ENCODE data around the gene STH. TPM values are rescaled to one million over a fixed set of nuclear protein-coding genes. Genes with fewer than 3 reads are reported as not detected.

Gene STH
- total and polyA plus RNA-seq, 10 of the 15 experiments (the other 5 are each of a cell fraction or from before 2014, with no cell fraction given) = not detected

- TF ChIP-seq, protein P1, sequence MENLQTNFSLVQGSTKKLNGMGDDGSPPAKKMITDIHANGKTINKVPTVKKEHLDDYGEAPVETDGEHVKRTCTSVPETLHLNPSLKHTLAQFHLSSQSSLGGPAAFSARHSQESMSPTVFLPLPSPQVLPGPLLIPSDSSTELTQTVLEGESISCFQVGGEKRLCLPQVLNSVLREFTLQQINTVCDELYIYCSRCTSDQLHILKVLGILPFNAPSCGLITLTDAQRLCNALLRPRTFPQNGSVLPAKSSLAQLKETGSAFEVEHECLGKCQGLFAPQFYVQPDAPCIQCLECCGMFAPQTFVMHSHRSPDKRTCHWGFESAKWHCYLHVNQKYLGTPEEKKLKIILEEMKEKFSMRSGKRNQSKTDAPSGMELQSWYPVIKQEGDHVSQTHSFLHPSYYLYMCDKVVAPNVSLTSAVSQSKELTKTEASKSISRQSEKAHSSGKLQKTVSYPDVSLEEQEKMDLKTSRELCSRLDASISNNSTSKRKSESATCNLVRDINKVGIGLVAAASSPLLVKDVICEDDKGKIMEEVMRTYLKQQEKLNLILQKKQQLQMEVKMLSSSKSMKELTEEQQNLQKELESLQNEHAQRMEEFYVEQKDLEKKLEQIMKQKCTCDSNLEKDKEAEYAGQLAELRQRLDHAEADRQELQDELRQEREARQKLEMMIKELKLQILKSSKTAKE (IDR thresholded peaks at IDR 0.05; ENCODE audit: low read depth, poor library complexity, severe bottlenecking) = no peak
- TF ChIP-seq ZNF207 (IDR thresholded peaks at IDR 0.05; ENCODE audit: borderline replicate concordance) = no peak
Observed at GRCh38 chr17:45998987-45999899, at the start of gene STH (continued).

GRCh38 chr17:45949755-45950320 is 49.2 kb upstream of the STH start:
- CTCF ChIA-PET = interaction anchor here (0.6 to 1.3 kb wide), 5 partner anchors 9 to 203 kb away, joined by 3 to 5 read pairs (median 3); no protein-coding TSS in a partner anchor
- BruUV-seq (replicated peaks) = no TSS peak
- SMC1A ChIA-PET (ENCODE audit: uncharacterized antibody, unreplicated experiment) = no interaction called here
- Histone ChIP-seq H3K27ac (ENCODE audit: control insufficient read depth, insufficient read depth) (no peak overlapping the region), H3K27me3 (replicated peaks in 1 of 2; ENCODE audit: control insufficient read depth in 2 of 2, insufficient read depth in 2 of 2, low read length in 1 of 2) (peaks cover 0 to 3% of the 10 kb centered on the region in 2 experiments; a peak in 3 of 4 replicates), H2AFZ (ENCODE audit: control insufficient read depth, low read depth, low read length) (no peak overlapping the region), H3K9ac (ENCODE audit: control insufficient read depth, insufficient read depth, low read length) (no peak overlapping the region), H3K79me2 (ENCODE audit: control insufficient read depth, insufficient read depth, low read length) (no peaks in the 10 kb centered on the region), H3K4me1 (ENCODE audit: control insufficient read depth, insufficient read depth, low read length) (no peaks in the 10 kb centered on the region), H3K9me3 (replicated peaks; ENCODE audit: control insufficient read depth, insufficient read depth, low read length) (no peaks in the 10 kb centered on the region), H3K4me2 (ENCODE audit: control insufficient read depth, insufficient read depth) (no peak overlapping the region), H3K36me3 (ENCODE audit: control insufficient read depth in 2 of 2, insufficient read depth in 2 of 2, low read length in 1 of 2) (no peaks in the 10 kb centered on the region), H3K4me3 (no peak overlapping the region), H4K20me1 (ENCODE audit: control insufficient read depth, insufficient read depth) (no peaks in the 10 kb centered on the region)
- intact Hi-C loops (cut with micrococcal nuclease; ENCODE audit: unreplicated experiment) (no loop called here), in situ Hi-C loops (cut with MboI) (no loop called here)
- no peak for DNase-seq (ENCODE audit: low read depth, low spot score)
- no peak for TF ChIP-seq HDAC6 (IDR thresholded peaks at IDR 0.05; ENCODE audit: unreplicated experiment)
- TF ChIP-seq MYC (IDR thresholded peaks at IDR 0.05; ENCODE audit: insufficient read depth, insufficient read length, insufficient replicate concordance, low read length, severe bottlenecking) = no peak
- no peak for TF ChIP-seq EED (IDR thresholded peaks at IDR 0.05; ENCODE audit: low read depth)
- no peak for TF ChIP-seq RAD51 (IDR thresholded peaks at IDR 0.05)
- no peak for TF ChIP-seq E4F1 (IDR thresholded peaks at IDR 0.05; ENCODE audit: borderline replicate concordance, partially characterized antibody)
- TF ChIP-seq RAD21 (IDR thresholded peaks at IDR 0.05; ENCODE audit: insufficient read depth, low read depth, low read length) = no peak
- TF ChIP-seq PAX8 (IDR thresholded peaks at IDR 0.05) = no peak
- no peak for TF ChIP-seq TCF7 (IDR thresholded peaks at IDR 0.05; ENCODE audit: borderline replicate concordance)
- no peak for TF ChIP-seq SREBF2 (IDR thresholded peaks at IDR 0.05; ENCODE audit: low read length)
- TF ChIP-seq YY1 (IDR thresholded peaks at IDR 0.05; ENCODE audit: low read depth, low read length) = no peak
- no peak for TF ChIP-seq NFYB (IDR thresholded peaks at IDR 0.05; ENCODE audit: insufficient read depth, low read depth, low read length)
- TF ChIP-seq MXI1 (IDR thresholded peaks at IDR 0.05; ENCODE audit: low read depth, low read length) = no peak
- RAD21 ChIA-PET (ENCODE audit: unreplicated experiment) = no interaction called here
- no peak for ATAC-seq
- POLR2A ChIA-PET = no interaction called here
- no peak for FAIRE-seq
- WGBS (ENCODE audit: insufficient coverage, insufficient replicate concordance, low lambda C conversion rate, missing lambda C conversion rate) = 40% methylated on average over 9 of the region's 9 CpGs

All from GM12878 (cell line).